ENCODE measurements around the gene HDC. TPM values are rescaled to one million over a fixed set of nuclear protein-coding genes. Genes with fewer than 3 reads are reported as not detected.

Gene HDC
- 5.7 TPM for total RNA-seq

GRCh38 chr15:50265620-50266019, at the start of gene HDC:
HDC (minus strand) TSS chr15:50265726; CDS start chr15:50265623, 103 bp downstream.
- DNase-seq, result no peak

GRCh38 chr15:50312636-50313035, 47.1 kb upstream of the HDC start:
- no peak for DNase-seq

- no peak for DNase-seq
Observed at GRCh38 chr15:50307799-50308198, 42.3 kb upstream of the HDC start.

- DNase-seq, result peak; percentile 25
Observed at GRCh38 chr15:50304836-50305235, 39.3 kb upstream of the HDC start.

GRCh38 chr15:50302581-50302980, 37.1 kb upstream of the HDC start:
- DNase-seq, result no peak

GRCh38 chr15:50298340-50298739, 32.8 kb upstream of the HDC start:
- no peak for DNase-seq

- no peak for DNase-seq
Observed at GRCh38 chr15:50295966-50296365, 30.4 kb upstream of the HDC start.

- no peak for DNase-seq
Observed at GRCh38 chr15:50289749-50290148, 24.2 kb upstream of the HDC start.

- DNase-seq, result no peak
Observed at GRCh38 chr15:50287324-50288116, 22.0 kb upstream of the HDC start.

- DNase-seq, result no peak
Observed at GRCh38 chr15:50281427-50281826, 15.9 kb upstream of the HDC start.

GRCh38 chr15:50280271-50280670, 14.7 kb upstream of the HDC start:
- no peak for DNase-seq

- DNase-seq, result no peak
Observed at GRCh38 chr15:50278496-50278895, 13.0 kb upstream of the HDC start.

GRCh38 chr15:50277370-50277769, 11.8 kb upstream of the HDC start:
- no peak for DNase-seq

- DNase-seq, result no peak
Observed at GRCh38 chr15:50275908-50276307, 10.4 kb upstream of the HDC start.

- DNase-seq, result no peak
Observed at GRCh38 chr15:50275091-50275490, 9.6 kb upstream of the HDC start.

GRCh38 chr15:50267577-50267976, 2.1 kb upstream of the HDC start:
- DNase-seq, result no peak

- DNase-seq, result no peak
Observed at GRCh38 chr15:50262533-50262932, 3.0 kb downstream of the HDC start.

- no peak for DNase-seq
Observed at GRCh38 chr15:50261981-50262380, 3.5 kb downstream of the HDC start.

- DNase-seq, result no peak
Observed at GRCh38 chr15:50260969-50261496, 4.5 kb downstream of the HDC start.

- no peak for DNase-seq
Observed at GRCh38 chr15:50259276-50259675, 6.2 kb downstream of the HDC start.

- no peak for DNase-seq
Observed at GRCh38 chr15:50257924-50258323, 7.6 kb downstream of the HDC start.

GRCh38 chr15:50257332-50257731, 8.2 kb downstream of the HDC start:
- DNase-seq, result no peak

GRCh38 chr15:50256188-50257041, 9.1 kb downstream of the HDC start:
- DNase-seq, result no peak

Measured in skin of body (tissue), 2 donors.